Spleen (tissue), 7 donors: ENCODE data around the gene EIF3F.

ENCODE experiments used
- CTCF ChIP-seq, 11 experiments: fragments of 200-600 bp in 7 of 11; fragments of 450-650 bp in 4 of 11; sonication (generic) in 4 of 11; IDR thresholded peaks in 8 of 11; conservative IDR thresholded peaks in 3 of 11; 1 replicate in 7 of 11; 2 replicates in 4 of 11; pipeline versions ENCODE4 v1.4.0 to v1.8.0; 2016 to 2021; ENCODE audit warnings: antibody characterized with exemption in 11 of 11, inconsistent platforms in 4 of 11, mild to moderate bottlenecking in 1 of 11
- POLR2AphosphoS5 ChIP-seq, 3 donors: sonication (generic); formaldehyde crosslinking; IDR thresholded peaks; one replicate each; pipeline ENCODE4 v1.5.1; 2017; ENCODE audit warnings: antibody characterized with exemption in 3 of 3
- donor health status: DM: no; HTN: no; CAD: no; lungs with moderate emphysema.
- donor health status: DM: no; HTN: no; CAD: no.
- donor health status: DM: no; HTN: no; CAD: no.

GRCh38 chr11:8041576-8041975 lies 54.4 kb downstream of the EIF3F start:
- TF ChIP-seq POLR2AphosphoS5 (IDR thresholded peaks at IDR 0.05) (no peak), CTCF (IDR thresholded peaks at IDR 0.05 in 8 of 11, conservative IDR thresholded peaks at IDR 0.05 in 3 of 11) (no peak)
